ENCODE results near the gene RBBP8. TPM values are rescaled to one million over a fixed set of nuclear protein-coding genes. Genes with fewer than 3 reads are reported as not detected.
A peak's percentile ranks its signal among the peaks of the same experiment; 100 is the strongest.

The RBBP8 gene
- total RNA-seq, 1 donor from 2014 or later: 57.0 TPM

DNA sequence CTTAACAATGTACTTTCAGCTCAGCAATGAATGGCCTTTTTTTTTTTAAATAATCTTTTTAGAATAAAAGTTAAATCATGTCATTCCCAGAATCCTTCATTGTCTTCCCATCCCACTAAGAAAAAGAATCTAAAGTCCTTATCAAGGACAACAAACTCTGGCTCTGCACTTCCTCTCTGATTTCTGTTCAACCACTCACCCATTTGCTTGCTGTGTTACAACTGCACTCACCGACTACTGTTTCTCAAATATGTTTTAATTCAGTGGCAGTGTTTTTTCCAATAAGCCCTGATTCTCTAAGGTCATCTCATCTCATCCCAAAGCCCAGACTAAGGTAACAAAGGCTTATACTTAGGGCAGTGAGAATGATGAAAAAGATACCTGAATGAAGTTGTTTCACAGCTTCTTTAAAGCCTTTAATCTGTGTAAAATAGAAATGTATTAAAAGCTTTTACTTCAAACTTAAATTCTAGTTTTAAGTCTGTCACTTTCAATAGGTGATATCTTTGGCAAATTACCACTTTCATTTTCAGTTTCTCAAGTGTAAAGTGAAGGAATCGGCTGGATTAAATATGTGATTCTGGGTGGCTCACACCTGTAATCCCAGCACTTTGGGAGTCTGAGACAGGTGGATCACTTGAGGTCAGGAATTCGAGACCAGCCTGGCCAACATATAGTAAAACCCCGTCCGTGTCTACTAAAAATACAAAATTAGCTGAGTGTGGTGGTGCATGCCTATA, 87.6 kb downstream of the RBBP8 start:
- H3K4me3 ChIP-seq (ENCODE audit: low read depth, low read length): no peak overlapping the region
- no peak for DNase-seq (ENCODE audit: low read depth)
- no peak for TF ChIP-seq CTCF (conservative IDR thresholded peaks at IDR 0.05; ENCODE audit: low read depth, low read length)

- H3K4me3 ChIP-seq (ENCODE audit: low read depth, low read length): no peak overlapping the region
- no peak for DNase-seq (ENCODE audit: low read depth)
- TF ChIP-seq CTCF (conservative IDR thresholded peaks at IDR 0.05; ENCODE audit: low read depth, low read length): no peak
These were observed 88.5 kb downstream of the RBBP8 start for GRCh38 chr18:23021623-23022022.

DNA sequence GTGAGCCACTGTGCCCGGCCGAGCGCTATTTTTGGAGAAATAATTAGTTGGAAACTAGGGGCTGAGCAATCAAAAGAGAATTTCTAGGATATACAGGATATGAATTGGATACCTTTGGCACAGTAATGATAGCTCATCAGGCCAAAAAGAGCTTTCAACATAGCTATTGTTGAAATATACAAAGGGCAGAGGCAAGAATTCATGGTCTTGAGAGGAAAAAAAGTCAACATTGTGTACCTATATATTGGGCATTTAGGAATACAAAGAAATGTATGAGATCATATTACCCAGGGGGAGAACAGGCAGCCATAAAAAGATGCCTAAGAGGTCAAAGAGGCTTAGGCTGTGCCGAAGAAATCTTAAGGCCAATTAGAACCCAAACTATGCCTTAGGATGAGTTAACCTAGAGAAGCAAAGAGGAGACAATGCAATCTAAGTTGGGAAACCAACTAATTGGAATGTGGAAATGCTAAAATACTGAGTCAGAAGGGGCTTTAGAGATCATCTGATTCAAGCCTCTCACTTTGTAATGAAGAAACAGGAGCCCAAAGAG, 99.0 kb downstream of the RBBP8 start:
- no peak for TF ChIP-seq CTCF (conservative IDR thresholded peaks at IDR 0.05; ENCODE audit: low read depth, low read length)
- H3K4me3 ChIP-seq (ENCODE audit: low read depth, low read length): no peak overlapping the region
- peak; percentile 73 for DNase-seq (ENCODE audit: low read depth)

GRCh38 chr18:23033056-23033455, 99.9 kb downstream of the RBBP8 start:
- no peak for TF ChIP-seq CTCF (conservative IDR thresholded peaks at IDR 0.05; ENCODE audit: low read depth, low read length)
- no peak overlapping the region for H3K4me3 ChIP-seq (ENCODE audit: low read depth, low read length)
- no peak for DNase-seq (ENCODE audit: low read depth)

GRCh38 chr18:23036660-23037201, 103.6 kb downstream of the RBBP8 start:
- no peak for DNase-seq (ENCODE audit: low read depth)
- H3K4me3 ChIP-seq (ENCODE audit: low read depth, low read length): no peak overlapping the region
- no peak for TF ChIP-seq CTCF (conservative IDR thresholded peaks at IDR 0.05; ENCODE audit: low read depth, low read length)

DNA sequence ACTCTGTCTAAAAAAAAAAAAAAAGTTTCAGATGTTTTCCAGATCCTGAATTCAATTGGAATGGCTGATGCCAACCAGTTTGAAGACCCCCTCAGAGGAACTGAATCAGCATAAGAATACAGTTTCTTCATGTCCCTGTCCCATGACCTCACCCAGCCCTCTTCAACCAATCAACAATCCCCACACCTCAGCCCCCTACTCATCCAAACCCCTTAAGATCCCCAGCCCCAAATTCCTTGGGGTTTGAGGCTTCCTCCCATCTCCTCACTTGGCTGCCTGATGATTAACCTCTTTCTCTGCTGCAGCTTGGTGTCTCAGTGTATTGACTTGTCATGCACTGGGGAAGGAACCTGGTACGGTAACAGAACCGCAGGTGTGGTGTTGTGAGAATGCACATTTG, 104.5 kb downstream of the RBBP8 start:
- no peak for TF ChIP-seq CTCF (conservative IDR thresholded peaks at IDR 0.05; ENCODE audit: low read depth, low read length)
- no peak overlapping the region for H3K4me3 ChIP-seq (ENCODE audit: low read depth, low read length)
- DNase-seq (ENCODE audit: low read depth): no peak
